Astrocyte (in vitro differentiated cells and primary cell): ENCODE data around the gene CMSS1. TPM values are rescaled to one million over a fixed set of nuclear protein-coding genes. Genes with fewer than 3 reads are reported as not detected.

ENCODE experiments used
- DNase-seq: peaks from one replicate; pipeline ENCODE4 v3.0.0-alpha.2; 2010; ENCODE audit warnings: low read depth
- FAIRE-seq: peaks from 2 replicates; lab custom pipeline; 2011; peaks lifted over from hg19 to GRCh38; lab: Jason Lieb, UNC
- H2AFZ ChIP-seq: 2 replicates; pipeline ENCODE4 v1.6.0; 2012; ENCODE audit warnings: low read depth, low read length, inconsistent platforms
- H3K27ac ChIP-seq: 2 replicates; pipeline ENCODE4 v1.5.1; 2011; ENCODE audit warnings: low read depth, low read length, inconsistent platforms
- H3K27me3 ChIP-seq: 2 replicates; pipeline ENCODE4 v1.6.0; 2011; ENCODE audit warnings: low read length, inconsistent platforms; ENCODE audit not compliant: insufficient read depth
- H3K36me3 ChIP-seq: 2 replicates; pipeline ENCODE4 v1.5.1; 2011; ENCODE audit warnings: low read length, inconsistent platforms; ENCODE audit not compliant: insufficient read depth
- H3K4me1 ChIP-seq: 2 replicates; pipeline ENCODE4 v1.5.1; 2011; ENCODE audit warnings: low read length, inconsistent platforms; ENCODE audit not compliant: insufficient read depth
- H3K4me2 ChIP-seq: 2 replicates; pipeline ENCODE4 v1.6.0; 2012; ENCODE audit warnings: low read length, inconsistent platforms
- H3K4me3 ChIP-seq: 2 replicates; pipeline ENCODE4 v1.5.1; 2011; ENCODE audit warnings: low read depth, mild to moderate bottlenecking, low read length, inconsistent platforms; ENCODE audit not compliant: insufficient read depth
- H3K79me2 ChIP-seq: 2 replicates; pipeline ENCODE4 v1.6.0; 2012; ENCODE audit warnings: mild to moderate bottlenecking, low read length, inconsistent platforms; ENCODE audit not compliant: insufficient read depth
- H3K9ac ChIP-seq: 2 replicates; pipeline ENCODE4 v1.6.0; 2012; ENCODE audit warnings: mild to moderate bottlenecking, low read length, inconsistent platforms
- H3K9me3 ChIP-seq: 2 replicates; pipeline ENCODE4 v1.5.1; 2012; ENCODE audit warnings: low read depth, mild to moderate bottlenecking, low read length, inconsistent platforms; ENCODE audit not compliant: insufficient read depth
- H4K20me1 ChIP-seq: 2 replicates; pipeline ENCODE4 v1.6.0; 2012; ENCODE audit warnings: low read length, inconsistent platforms; ENCODE audit not compliant: insufficient read depth
- H3K27ac Mint-ChIP-seq: one replicate; pipeline ENCODE4 v1.8.0; 2021; ENCODE audit warnings: mild to moderate bottlenecking, mixed read lengths; ENCODE audit not compliant: unreplicated experiment
- H3K27me3 Mint-ChIP-seq: one replicate; pipeline ENCODE4 v1.8.0; 2021; ENCODE audit warnings: low read depth, mixed read lengths; ENCODE audit not compliant: unreplicated experiment
- H3K36me3 Mint-ChIP-seq: one replicate; pipeline ENCODE4 v1.8.0; 2021; ENCODE audit warnings: low read depth, mixed read lengths; ENCODE audit not compliant: unreplicated experiment
- H3K4me1 Mint-ChIP-seq: one replicate; pipeline ENCODE4 v1.8.0; 2021; ENCODE audit warnings: low read depth, mixed read lengths; ENCODE audit not compliant: unreplicated experiment
- H3K4me3 Mint-ChIP-seq: one replicate; pipeline ENCODE4 v1.8.0; 2021; ENCODE audit warnings: mild to moderate bottlenecking, moderate library complexity, mixed read lengths; ENCODE audit not compliant: unreplicated experiment
- H3K9me3 Mint-ChIP-seq: one replicate; pipeline ENCODE4 v1.8.0; 2021; ENCODE audit warnings: mild to moderate bottlenecking, mixed read lengths; ENCODE audit not compliant: unreplicated experiment
- CTCF ChIP-seq: IDR thresholded peaks from 2 replicates; pipeline ENCODE4 v1.5.1; 2011; ENCODE audit warnings: low read depth, mild to moderate bottlenecking, inconsistent platforms, low read length, moderate library complexity; ENCODE audit not compliant: insufficient read depth
- EZH2 ChIP-seq: IDR thresholded peaks from 2 replicates; pipeline ENCODE4 v1.6.1; 2012; ENCODE audit warnings: mild to moderate bottlenecking, low read length, inconsistent platforms; ENCODE audit not compliant: insufficient read depth
- total RNA-seq: library from RNA; stranded (reverse); gene quantifications from 2 replicates; pipeline ENCODE4 v1.2.1, GENCODE V29; 2021

Gene CMSS1
- total RNA-seq, 1 donor from 2014 or later, result 12.5 TPM

DNA sequence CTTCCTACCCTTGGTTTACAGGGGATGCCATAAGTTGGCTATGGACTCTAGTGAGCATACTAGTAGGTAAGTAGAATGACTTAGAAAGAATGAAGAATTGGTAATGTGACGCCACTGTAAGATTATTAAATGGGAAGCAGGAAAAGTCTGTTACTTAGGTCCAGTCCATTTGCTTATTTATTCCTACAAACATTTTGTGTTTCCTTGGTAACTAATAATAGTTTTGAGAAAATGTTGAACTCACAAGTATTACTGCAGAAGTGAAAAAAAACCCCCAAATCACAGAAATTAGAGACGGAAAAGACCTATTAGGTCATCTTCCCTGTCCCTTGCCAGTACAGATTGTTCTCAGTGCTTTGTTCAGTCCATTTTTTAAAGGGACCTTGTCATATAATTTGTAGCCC, 63.5 kb downstream of the CMSS1 start:
- H3K27me3 ChIP-seq, result no peaks in the 10 kb centered on the region
- no peak overlapping the region for H3K4me2 ChIP-seq
- no peaks in the 10 kb centered on the region for H4K20me1 ChIP-seq
- H3K4me1 Mint-ChIP-seq, result peaks cover 30% of the 10 kb centered on the region
- DNase-seq (no peak), FAIRE-seq (no peak)
- no peak overlapping the region for H2AFZ ChIP-seq
- no peak overlapping the region for H3K27ac ChIP-seq
- no peaks in the 10 kb centered on the region for H3K36me3 Mint-ChIP-seq
- H3K4me3 ChIP-seq, result no peak overlapping the region
- no peaks in the 10 kb centered on the region for H3K79me2 ChIP-seq
- no peak overlapping the region for H3K9ac ChIP-seq
- H3K36me3 ChIP-seq, result no peaks in the 10 kb centered on the region
- H3K9me3 ChIP-seq, result no peaks in the 10 kb centered on the region
- no peaks in the 10 kb centered on the region for H3K27me3 Mint-ChIP-seq
- no peak overlapping the region for H3K4me3 Mint-ChIP-seq
- TF ChIP-seq CTCF (no peak), EZH2 (no peak)
- H3K4me1 ChIP-seq, result peaks cover 7% of the 10 kb centered on the region
- H3K27ac Mint-ChIP-seq, result peak overlapping the region; percentile 22
- no peaks in the 10 kb centered on the region for H3K9me3 Mint-ChIP-seq

DNA sequence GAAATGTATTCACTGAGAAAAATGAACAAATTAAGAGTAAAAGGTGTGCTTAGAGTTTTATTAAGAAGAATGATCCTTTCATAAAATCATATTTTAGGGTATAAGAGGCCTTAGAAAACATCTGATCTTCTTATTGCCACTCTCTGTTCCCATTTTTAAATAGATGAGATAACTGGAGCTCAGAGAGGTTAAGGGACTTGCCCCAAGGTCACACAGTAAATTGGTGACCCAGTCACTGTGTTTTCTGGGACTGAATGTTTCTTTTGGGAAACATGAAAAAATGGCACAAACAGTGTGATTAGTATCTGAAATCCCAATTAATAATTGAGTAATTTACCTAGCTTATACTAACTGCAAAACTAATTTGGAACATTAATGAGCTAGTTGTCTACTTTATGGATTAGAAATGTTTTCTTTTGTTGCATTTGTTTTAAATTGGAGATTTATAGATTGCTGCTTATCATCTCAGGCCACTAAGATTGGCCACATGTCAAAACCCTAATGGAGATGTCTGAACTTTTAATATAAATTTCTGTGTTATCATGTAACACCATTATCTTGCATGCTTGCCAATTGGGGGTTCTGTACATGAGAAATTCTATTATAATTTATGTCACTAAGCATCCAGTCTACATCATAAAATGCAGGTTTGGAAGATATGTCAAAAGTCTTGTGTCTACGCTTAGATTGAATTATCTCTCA, 64.9 kb downstream of the CMSS1 start:
- TF ChIP-seq CTCF, result no peak
- no peak for TF ChIP-seq EZH2
- H3K9ac ChIP-seq, result no peak overlapping the region
- H3K4me2 ChIP-seq, result no peak overlapping the region
- H4K20me1 ChIP-seq, result no peaks in the 10 kb centered on the region
- no peaks in the 10 kb centered on the region for H3K27me3 Mint-ChIP-seq
- no peak for DNase-seq
- no peak for FAIRE-seq
- H3K36me3 Mint-ChIP-seq, result no peaks in the 10 kb centered on the region
- peaks cover 26% of the 10 kb centered on the region for H3K4me1 Mint-ChIP-seq
- H3K9me3 Mint-ChIP-seq, result no peaks in the 10 kb centered on the region
- no peak overlapping the region for H2AFZ ChIP-seq
- H3K27me3 ChIP-seq, result no peaks in the 10 kb centered on the region
- H3K27ac ChIP-seq, result no peak overlapping the region
- no peak overlapping the region for H3K4me3 ChIP-seq
- H3K27ac Mint-ChIP-seq, result peak overlapping the region; percentile 9
- no peaks in the 10 kb centered on the region for H3K9me3 ChIP-seq
- H3K4me3 Mint-ChIP-seq, result no peak overlapping the region
- H3K4me1 ChIP-seq, result peaks cover 3% of the 10 kb centered on the region
- no peaks in the 10 kb centered on the region for H3K36me3 ChIP-seq
- no peaks in the 10 kb centered on the region for H3K79me2 ChIP-seq

- H3K4me3 Mint-ChIP-seq, result no peak overlapping the region
- Histone ChIP-seq H4K20me1 (no peaks in the 10 kb centered on the region), H3K27me3 (no peaks in the 10 kb centered on the region), H3K27ac (no peak overlapping the region), H3K4me2 (no peak overlapping the region), H3K4me1 (no peaks in the 10 kb centered on the region), H3K36me3 (no peaks in the 10 kb centered on the region), H3K4me3 (no peak overlapping the region), H2AFZ (no peak overlapping the region), H3K79me2 (no peaks in the 10 kb centered on the region), H3K9me3 (no peaks in the 10 kb centered on the region), H3K9ac (no peak overlapping the region)
- H3K27me3 Mint-ChIP-seq, result no peaks in the 10 kb centered on the region
- H3K27ac Mint-ChIP-seq, result no peak overlapping the region
- FAIRE-seq, result no peak
- DNase-seq, result no peak
- TF ChIP-seq EZH2, result no peak
- TF ChIP-seq CTCF, result no peak
- H3K36me3 Mint-ChIP-seq, result no peaks in the 10 kb centered on the region
- peaks cover 21% of the 10 kb centered on the region for H3K4me1 Mint-ChIP-seq
- no peaks in the 10 kb centered on the region for H3K9me3 Mint-ChIP-seq
Observed at GRCh38 chr3:99883138-99883461, 65.4 kb downstream of the CMSS1 start.
